Measurements from ENCODE around the gene DFFB.

The DFFB gene

GRCh38 chr1:3865606-3866160 lies 8.4 kb downstream of the DFFB start:
- intact Hi-C loops (cut with DNase I), result no loop called here
- no peak for DNase-seq

DNA sequence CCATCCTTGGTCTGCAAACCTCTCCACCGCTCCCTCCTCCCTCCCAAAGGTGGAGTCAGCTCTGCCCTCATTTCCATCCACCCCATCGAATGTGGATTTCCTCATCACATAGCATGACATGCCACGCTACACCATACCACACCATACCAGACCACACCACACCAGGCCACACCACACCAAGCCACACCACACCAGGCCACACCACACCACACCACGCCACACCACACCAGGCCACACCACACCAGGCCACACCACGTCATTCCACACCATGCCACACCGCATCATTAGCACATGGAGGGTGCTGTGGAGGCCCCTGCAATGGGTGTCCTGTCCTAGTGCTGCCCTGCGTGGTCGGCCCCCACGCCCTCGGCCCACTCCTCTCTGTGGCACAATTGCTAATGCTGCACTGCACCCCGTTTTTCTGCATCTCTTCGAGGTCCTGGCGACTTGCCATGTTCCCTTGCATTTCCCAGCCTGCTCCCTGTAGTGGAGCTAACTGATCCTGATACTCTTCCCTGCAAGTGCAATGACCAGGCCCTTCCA lies 11.3 kb downstream of the DFFB start:
- no peak for DNase-seq
- intact Hi-C loops (cut with DNase I), result no loop called here

- DNase-seq, result no peak
- intact Hi-C loops (cut with DNase I), result no loop called here
Observed at GRCh38 chr1:3869751-3870301, 12.6 kb downstream of the DFFB start.

DNA sequence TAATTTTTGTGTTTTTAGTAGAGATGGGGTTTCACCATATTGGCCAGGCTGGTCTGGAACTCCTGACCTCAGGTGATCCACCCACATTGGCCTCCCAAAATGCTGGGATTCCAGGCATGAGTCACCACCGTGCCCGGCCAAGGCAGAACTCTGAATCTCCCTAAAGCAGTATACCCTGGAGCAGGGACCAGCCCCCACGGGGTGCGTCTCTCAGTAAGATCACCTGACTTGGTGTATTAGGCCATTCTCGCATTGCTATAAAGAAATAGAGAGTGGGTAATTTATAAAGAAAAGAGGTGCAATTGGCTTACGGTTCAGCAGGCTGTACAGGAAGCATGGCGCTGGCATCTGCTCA lies 14.2 kb downstream of the DFFB start:
- intact Hi-C loops (cut with DNase I), result no loop called here
- no peak for DNase-seq

GRCh38 chr1:3872546-3872945 lies 15.3 kb downstream of the DFFB start:
- DNase-seq, result no peak
- intact Hi-C loops (cut with DNase I), result no loop called here

GRCh38 chr1:3874736-3875135 lies 17.5 kb downstream of the DFFB start:
- no peak for DNase-seq
- intact Hi-C loops (cut with DNase I), result no loop called here

DNA sequence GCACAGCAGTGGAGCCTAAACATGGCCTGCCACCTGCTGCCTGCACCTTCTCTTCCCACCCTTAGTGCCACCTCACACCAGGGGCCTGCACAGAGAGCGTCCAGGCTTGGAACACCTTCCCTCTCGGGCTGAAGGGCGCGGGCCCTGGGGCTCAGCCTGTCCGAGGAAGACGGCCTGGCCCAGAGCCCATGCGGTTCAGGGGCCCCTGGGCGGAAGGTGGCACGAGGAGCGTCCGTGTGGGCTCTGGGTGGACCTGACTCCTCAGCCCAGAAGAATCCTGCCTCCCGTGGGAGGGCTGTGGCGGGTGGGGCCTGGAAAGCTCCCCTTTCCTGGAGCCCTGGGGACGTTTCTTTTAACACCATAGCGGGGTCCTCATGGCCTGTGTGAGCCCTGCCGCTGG lies 19.4 kb downstream of the DFFB start:
- intact Hi-C loops (cut with DNase I), result no loop called here
- no peak for DNase-seq

- intact Hi-C loops (cut with DNase I), result no loop called here
Observed at GRCh38 chr1:3879099-3879498, 21.8 kb downstream of the DFFB start.

DNA sequence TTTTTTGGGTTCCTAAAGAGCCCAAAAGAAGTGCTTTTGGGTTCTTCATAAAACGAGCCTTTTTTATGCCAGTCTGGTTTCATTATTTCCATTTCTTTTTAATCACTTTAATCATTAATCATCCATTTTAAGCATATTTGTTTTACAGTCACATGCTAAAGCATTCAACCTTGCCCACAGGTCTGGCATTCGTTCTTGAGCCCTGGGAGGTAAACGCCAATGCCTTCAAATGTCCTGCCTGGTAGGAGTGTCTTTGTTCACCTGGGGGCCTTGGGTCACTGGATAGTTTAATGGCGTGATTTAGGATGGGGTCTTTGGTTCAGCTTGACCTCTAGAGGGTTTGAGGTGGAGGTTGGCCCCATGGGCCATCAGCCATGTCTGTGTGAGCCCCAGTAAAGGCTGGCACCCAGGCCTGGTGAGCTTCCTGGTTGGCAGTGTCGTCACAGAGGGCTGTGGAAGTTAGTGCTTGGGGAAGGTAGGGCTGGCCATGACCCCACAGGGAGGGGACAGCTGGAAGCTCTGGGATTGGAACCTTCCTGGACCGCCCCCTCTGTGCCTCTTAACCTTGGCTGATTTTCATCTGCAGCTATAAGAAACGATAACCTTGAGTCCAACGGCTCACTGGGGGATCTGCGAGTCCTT lies 22.6 kb downstream of the DFFB start:
- no peak for DNase-seq

More at GRCh38 chr1:3879099-3879498, 21.8 kb downstream of the DFFB start:
- no peak for DNase-seq

GRCh38 chr1:3880429-3881192 lies 23.3 kb downstream of the DFFB start:
- intact Hi-C loops (cut with DNase I), result no loop called here
- no peak for DNase-seq

More for the DNA sequence above, 22.6 kb downstream of the DFFB start:
- intact Hi-C loops (cut with DNase I), result no loop called here

GRCh38 chr1:3881193-3881480 lies 23.9 kb downstream of the DFFB start:
- intact Hi-C loops (cut with DNase I), result no loop called here
- no peak for DNase-seq

DNA sequence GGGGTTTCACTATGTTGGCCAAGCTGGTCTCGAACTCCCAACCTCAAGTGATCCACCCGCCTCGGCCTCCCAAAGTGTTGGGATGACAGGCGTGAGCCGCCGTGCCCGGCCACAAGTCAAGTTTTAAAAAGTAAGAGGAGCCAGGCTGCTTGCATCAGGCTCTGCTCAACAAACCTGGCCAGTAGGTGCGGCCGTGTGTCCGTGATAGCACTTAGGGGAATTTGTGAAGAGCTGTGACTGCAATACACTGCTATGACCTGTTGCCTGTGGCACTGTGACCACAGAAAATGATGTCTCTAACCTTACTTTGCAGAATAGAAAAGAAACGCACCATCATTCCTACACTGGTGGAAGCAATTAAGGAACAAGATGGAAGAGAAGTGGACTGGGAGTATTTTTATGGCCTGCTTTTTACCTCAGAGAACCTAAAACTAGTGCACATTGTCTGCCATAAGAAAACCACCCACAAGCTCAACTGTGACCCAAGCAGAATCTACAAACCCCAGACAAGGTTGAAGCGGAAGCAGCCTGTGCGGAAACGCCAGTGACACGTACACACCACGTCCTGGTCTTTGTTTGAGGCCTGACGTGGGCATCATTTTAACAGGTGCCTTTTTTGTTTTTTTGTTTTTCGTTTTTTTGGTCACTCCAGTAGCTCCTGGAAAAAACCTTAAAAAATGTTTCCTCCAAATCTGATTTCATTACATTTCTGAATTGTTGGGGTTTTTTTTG lies 26.1 kb downstream of the DFFB start:
- intact Hi-C loops (cut with DNase I), result no loop called here
- DNase-seq, result no peak

GRCh38 chr1:3884966-3885365 lies 27.7 kb downstream of the DFFB start:
- intact Hi-C loops (cut with DNase I), result no loop called here
- peak in 4 of 42 donors; percentile 7 to 37 (median 24) for DNase-seq

- DNase-seq, result no peak
- intact Hi-C loops (cut with DNase I), result no loop called here
Observed at GRCh38 chr1:3885611-3886010, 28.3 kb downstream of the DFFB start.

DNA sequence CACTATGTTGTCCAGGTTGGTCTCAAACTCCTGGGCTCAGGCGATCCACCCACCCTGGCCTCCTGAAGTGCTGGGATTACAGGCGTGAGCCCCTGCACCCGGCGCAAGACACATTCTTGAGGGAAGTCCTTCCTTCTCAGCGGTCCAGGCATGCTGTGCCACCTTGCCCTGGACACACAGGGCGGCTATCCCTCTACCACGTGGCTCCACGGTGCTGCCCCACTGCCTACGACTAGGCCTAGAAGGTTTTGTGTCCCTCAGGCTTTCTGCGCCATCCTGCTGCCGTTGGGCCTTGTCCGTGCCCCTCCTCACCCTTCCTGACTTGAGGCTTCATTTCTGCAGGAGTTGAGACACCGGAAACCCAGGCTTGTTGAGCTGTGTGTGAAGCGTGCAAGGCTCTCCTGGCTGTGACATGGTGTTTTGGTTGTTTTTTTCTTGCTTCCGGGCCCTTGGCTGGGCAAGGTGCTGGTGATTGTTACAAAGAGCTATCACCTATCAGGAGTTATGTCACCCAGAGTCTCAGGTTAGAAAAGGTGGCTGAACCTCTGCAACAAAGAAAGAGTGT lies 28.9 kb downstream of the DFFB start:
- intact Hi-C loops (cut with DNase I), result no loop called here
- no peak for DNase-seq

- no peak for DNase-seq
- intact Hi-C loops (cut with DNase I), result no loop called here
Observed at GRCh38 chr1:3886691-3887090, 29.4 kb downstream of the DFFB start.

- intact Hi-C loops (cut with DNase I), result no loop called here
Observed at GRCh38 chr1:3888301-3888700, 31.0 kb downstream of the DFFB start.

DNA sequence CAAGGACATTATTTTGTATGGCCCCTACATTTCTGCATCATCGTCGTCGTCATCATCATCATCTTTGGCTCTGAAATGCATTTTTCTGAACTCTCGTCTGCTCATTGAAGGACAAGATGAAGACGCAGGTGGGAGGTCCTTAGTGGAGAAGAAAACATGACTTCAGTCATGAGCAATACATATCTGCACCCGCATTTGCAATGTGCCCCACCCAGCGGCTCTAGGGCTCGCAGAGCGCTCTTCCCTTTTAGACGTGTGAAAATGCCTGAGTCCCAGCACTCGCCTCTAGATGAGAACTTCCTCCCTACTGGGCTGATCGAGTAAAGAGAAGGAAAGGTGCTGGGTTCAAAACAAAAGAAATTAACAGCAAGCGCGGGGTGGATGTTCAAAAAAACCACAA lies 32.7 kb downstream of the DFFB start:
- intact Hi-C loops (cut with DNase I), result no loop called here

More at GRCh38 chr1:3888301-3888700, 31.0 kb downstream of the DFFB start:
- no peak for DNase-seq

More for the DNA sequence above, 32.7 kb downstream of the DFFB start:
- no peak for DNase-seq
